ENCODE measurements around the gene RGS9BP.

DNA sequence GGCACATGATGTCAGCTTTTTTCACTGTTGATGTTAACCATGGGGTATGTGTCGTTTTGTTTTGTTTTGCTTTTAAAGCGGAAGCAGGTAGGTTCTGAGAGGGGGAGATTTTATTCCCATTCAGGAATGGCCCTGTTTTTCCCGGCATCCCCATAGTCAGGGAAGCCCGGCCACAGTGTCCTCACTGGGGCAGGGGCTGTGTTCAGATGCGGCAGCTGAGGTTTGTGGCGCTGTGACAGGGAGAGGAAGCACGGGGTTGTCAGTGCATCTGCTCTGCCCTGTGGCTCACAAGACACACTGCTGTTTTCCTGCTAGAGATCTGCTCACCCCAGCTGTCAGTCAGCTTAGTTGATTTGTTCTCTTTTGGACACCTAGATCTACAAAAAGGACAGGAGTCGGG is 28.3 kb upstream of the RGS9BP start:
- TF ChIP-seq POLR2A (IDR thresholded peaks at IDR 0.05) (no peak), POLR2AphosphoS5 (IDR thresholded peaks at IDR 0.05) (no peak), EP300 (IDR thresholded peaks at IDR 0.05) (no peak)
- TF ChIP-seq, protein P1, sequence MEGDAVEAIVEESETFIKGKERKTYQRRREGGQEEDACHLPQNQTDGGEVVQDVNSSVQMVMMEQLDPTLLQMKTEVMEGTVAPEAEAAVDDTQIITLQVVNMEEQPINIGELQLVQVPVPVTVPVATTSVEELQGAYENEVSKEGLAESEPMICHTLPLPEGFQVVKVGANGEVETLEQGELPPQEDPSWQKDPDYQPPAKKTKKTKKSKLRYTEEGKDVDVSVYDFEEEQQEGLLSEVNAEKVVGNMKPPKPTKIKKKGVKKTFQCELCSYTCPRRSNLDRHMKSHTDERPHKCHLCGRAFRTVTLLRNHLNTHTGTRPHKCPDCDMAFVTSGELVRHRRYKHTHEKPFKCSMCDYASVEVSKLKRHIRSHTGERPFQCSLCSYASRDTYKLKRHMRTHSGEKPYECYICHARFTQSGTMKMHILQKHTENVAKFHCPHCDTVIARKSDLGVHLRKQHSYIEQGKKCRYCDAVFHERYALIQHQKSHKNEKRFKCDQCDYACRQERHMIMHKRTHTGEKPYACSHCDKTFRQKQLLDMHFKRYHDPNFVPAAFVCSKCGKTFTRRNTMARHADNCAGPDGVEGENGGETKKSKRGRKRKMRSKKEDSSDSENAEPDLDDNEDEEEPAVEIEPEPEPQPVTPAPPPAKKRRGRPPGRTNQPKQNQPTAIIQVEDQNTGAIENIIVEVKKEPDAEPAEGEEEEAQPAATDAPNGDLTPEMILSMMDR (IDR thresholded peaks at IDR 0.05), result no peak
